HG03097 (cell line): Measurements from ENCODE around the gene CDH8.
"Not testable (repeated sequence)": the region's sequence is repeated elsewhere in the genome, so short reads cannot be mapped to it uniquely, and the experiment has no call there.

ENCODE experiments used
- ATAC-seq: cut with Tn5 transposase; IDR thresholded peaks from one replicate; pipeline ENCODE4 v1.9.1; 2021; ENCODE audit not compliant: unreplicated experiment, low FRiP score

CDH8 gene

GRCh38 chr16:61871837-61872777, 164.1 kb downstream of the CDH8 start:
- ATAC-seq: no peak

GRCh38 chr16:61862221-61863155, 173.8 kb downstream of the CDH8 start:
- ATAC-seq: no peak

- ATAC-seq: no peak
Measured at GRCh38 chr16:61858988-61859387, 177.2 kb downstream of the CDH8 start.

DNA sequence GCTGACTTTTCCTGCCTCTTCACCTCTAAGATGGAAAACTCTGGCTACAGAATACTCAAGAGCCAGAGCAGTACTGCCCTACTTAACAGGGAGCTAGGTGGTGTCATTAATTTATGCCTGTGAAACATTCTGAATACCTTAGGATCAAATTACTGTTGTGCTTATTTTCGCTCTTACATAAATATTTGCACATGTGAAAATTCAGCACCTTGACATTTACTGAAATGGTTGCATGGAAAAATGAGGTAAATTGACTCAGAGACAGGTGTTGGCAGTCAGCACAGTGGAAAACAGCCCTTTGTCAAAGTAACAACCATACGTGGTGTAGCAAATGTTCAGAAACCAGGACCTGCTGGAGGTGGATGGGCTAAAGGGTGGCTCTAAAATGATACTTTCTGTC, 193.6 kb downstream of the CDH8 start:
- ATAC-seq: no peak

GRCh38 chr16:61836804-61837393, 199.3 kb downstream of the CDH8 start:
- no peak for ATAC-seq

DNA sequence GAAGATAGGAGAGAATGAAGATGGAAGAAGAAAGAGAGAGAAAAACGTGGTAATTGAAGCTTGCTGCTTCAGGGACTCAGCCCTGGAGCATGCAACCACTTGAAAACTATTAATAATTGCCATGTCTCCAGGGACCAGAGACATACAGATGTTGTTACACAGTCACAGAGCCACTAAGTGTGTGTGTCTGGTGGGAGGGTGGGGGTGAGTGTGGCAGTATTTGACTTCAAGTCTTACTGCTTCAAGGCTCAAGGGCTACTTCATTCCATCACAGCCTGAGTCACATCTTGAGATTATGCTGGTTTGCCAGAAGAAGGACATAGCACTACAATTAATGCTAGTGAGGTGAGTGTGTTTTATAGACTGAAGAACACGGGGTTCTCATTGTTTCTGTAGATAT, 202.2 kb downstream of the CDH8 start:
- ATAC-seq: no peak

DNA sequence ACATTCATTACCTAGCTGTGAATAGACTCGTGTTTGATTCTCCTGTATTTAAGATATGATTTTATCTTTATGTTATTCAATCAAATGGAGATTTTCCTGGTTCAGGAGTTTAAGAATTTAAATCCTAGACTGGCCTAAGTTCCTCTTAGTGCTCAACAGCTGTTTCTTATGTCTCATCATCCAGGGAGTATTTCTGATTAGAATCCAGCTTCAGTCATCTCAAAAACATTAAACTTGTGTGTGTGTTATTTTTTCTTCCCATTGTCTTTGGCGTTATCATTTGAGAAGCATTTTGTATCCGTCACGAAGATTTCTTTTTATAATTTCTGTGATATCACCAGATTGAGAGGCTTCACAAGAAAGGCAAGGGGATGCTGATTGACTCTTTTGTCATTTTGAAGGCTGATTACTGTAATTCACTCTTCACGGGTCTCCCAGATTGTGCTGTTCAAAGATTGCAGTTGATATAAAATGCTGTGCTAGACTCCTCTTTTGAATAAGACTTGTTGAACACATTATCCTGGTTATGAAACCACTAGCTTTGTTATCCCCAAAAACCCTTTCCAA, 204.8 kb downstream of the CDH8 start:
- no peak for ATAC-seq

DNA sequence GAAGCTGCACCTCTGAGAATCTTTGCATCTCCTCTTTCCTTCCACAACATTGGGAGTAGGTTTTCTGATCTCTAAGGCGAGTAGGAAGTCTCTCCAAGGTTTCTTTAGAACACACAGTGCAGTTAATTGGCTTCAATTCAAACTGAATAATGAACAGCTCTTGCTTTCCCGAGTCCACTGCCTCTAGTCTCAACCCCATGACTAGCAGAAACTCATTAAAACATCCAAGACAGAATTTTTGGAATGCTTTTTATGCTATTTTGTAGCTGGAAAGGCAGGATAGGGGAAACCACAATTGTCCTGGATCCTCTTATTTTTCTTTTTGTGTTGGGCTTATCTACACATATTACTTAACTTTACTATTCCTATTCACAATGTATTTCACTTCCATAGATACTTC, 206.6 kb downstream of the CDH8 start:
- no peak for ATAC-seq

DNA sequence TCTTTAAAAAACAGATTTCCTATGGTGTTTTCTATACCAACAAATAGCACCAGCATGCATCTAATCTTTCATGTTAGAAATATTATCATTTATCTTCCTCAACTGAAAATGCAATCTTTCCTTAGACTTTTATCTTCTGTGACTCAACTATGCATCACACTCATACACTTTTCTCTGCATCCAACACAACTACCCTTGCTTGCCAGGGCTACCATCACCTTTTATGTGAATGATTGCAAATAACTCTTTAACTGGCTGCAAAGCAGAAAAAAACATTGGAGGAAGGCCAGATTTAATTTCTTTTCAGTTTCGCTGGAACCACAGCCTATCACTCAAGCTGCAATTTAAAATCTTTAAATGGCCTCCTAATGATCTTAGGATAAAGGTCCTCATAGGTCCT, 212.9 kb downstream of the CDH8 start:
- ATAC-seq: no peak

DNA sequence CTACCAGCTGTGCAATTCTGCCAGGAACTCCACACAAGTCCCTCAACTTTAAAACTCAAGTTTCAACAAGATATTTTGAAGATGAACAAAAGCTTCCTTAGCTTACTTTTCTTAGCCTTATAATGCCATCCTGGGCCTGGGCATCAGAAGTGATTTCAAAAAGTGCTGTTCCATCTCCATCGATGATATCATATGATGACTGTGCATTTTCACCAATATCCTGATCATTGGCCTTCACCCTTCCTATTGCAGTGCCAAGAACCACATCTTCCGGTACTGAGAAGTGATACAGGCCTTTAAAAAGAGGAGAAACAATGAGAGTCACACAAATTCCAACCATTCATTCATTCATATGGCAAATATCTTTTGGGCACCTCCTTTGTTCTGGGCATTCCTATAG, 215.4 kb downstream of the CDH8 start:
- ATAC-seq: no peak

GRCh38 chr16:61820398-61820797, 215.8 kb downstream of the CDH8 start:
- no peak for ATAC-seq

DNA sequence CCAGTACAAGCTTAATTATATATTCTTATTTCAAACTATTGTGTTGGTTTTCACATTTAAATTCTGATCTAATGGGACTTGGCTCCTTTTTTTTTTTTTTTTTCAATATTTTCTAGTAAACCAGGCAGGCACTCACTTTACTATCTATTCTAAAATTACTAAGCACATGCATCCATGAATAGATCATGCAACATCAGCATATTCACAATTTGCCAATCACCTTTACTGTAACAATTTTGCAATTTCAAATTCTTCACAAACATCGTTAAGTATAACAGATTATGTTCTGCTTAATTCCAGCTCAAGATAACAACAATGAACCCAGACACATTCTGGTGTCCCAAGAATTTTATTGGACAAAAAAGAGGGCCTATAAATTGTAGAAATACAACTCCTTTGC, 217.4 kb downstream of the CDH8 start:
- ATAC-seq: no peak

DNA sequence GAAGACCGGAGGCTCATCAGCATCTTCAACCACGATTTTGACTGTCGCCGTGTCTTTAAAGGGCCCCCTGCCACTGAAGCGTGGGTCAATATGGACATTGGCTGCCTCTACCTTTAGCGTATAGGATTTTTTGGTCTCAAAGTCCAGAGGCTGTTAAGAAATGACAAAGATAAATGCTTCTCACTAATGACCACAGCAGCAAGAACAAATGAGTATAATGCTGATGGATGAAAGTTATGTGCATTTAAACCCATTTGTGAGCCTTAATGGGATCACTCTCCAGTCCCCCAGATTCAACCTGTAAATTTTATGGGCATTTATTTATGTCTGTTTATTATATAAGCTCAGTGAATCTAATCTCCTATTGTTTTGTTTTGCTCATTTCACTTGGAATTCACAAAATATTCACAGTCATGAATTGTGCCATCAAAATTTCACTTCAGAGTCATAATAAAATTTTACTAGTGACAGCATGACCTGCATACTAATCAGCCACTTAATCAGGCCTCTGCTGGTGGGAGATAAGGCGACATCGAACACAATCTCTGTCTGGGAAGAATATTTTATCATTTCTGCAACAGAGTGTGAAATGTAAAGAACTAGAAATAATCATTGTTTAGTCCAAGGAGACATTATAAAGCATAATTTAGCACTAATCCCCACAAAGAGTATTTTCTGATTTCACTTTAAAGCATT, 218.5 kb downstream of the CDH8 start:
- no peak for ATAC-seq

GRCh38 chr16:61814726-61815347, 221.4 kb downstream of the CDH8 start:
- no peak for ATAC-seq

GRCh38 chr16:61813339-61813738, 222.9 kb downstream of the CDH8 start:
- no peak for ATAC-seq

DNA sequence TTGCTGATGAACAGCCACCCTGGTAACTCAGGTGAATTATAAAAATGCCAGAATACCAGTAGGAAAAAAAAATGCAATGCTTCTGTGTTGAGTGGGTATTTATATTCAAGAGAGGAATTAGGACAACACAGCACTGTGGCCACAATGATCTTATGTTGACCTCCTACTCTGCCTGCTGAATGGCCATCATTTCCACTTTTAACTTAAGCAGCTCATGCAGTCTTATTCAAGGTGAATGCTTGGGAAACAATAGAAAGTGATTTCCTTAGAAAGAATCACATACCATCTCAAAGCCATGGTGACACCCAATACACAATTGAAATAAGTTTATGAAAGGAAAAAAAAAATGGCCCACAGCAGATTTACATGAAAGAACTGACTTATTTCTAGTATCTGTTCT, 224.0 kb downstream of the CDH8 start:
- ATAC-seq: no peak

GRCh38 chr16:61807551-61807950, 228.7 kb downstream of the CDH8 start:
- ATAC-seq: no peak

DNA sequence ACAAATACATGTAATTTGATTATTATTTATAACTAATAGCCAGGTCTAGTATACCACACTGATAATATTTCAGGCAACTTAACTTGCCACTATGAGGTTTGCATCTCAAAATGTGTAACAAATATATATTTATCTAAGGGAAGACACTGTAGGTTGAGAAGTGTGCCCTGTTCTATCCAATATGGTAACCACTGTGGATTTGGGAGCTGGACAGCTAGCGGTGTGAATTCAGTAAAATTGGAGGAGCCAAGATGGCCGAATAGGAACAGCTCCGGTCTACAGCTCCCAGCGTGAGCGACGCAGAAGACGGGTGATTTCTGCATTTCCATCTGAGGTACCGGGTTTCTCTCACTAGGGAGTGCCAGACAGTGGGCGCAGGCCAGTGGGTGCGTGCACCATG, 235.0 kb downstream of the CDH8 start:
- not testable (repeated sequence) for ATAC-seq

DNA sequence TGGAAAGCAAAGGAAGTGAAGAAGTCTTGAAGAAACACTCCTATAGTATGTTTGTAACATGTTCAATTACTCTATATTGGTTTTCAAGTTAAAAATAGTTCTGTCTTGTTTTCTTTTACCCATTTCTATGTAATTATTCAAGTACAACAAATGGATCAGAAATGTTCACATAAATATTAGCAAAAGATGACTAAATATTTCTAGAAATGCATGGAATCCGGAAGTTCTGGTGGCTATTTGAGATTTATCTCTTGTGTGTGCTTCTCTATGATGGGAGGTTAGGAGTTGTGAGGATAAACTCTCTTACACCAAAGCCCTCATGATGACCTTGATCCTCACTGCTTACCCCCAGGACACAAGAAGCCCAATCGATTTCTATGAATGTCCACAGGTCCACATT, 237.5 kb downstream of the CDH8 start:
- ATAC-seq: no peak
